ENCODE data around the gene NUDT14.

Gene NUDT14

GRCh38 chr14:105123981-105124765 is 56.9 kb downstream of the NUDT14 start:
- DNase-seq = no peak

- no peak for DNase-seq
Measured at GRCh38 chr14:105123064-105123665, 57.9 kb downstream of the NUDT14 start.

Data from NCI-H82 (cell line).